Measurements from ENCODE around the gene FOXN4. TPM values are rescaled to one million over a fixed set of nuclear protein-coding genes. Genes with fewer than 3 reads are reported as not detected.

FOXN4 gene
- total and polyA plus RNA-seq, 2 experiments from 2014 or later = not detected

DNA sequence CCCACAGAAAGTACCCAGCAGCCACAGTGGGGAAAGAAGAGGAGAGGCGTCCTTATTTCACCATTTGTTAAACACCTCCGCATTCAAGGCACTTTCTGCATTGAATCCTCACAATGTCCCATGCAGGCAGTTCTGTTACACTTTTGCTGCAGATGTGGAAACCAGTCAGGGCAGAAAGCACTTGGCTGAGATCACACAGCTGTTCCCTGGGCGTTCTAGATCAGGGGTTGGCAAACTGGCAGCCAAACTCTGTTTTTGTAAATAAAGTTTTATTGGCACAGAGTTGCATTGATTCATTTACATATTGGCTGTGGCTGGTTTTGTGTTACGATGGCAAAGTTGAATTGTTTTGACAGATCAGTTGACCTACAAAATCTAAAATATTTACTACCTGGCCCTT, 20.1 kb downstream of the FOXN4 start:
- 78 to 83% methylated on average over 4 of the region's 4 CpGs for WGBS, 2 experiments (ENCODE audit: low coverage in 1 of 2, low lambda C conversion rate in 2 of 2, missing lambda C conversion rate in 2 of 2)

DNA sequence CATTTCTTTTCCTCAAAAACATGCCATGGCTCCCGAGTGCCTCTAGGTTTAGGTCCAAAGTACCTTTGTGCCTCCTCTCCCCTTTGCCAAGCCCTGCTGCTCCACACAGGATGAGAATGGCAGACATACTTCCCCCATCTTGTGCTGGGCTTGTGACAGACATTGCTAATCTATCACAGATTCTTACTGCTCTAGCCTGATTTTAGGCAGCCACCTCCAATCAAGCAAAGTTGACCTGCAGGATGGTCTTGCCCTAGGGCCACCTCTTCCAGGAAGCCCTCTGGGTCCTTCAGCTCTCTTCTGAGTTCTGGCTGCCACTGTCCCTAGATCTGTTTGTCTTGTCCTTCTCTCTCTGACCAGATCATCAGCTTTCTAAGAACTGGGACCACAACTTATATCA, 20.5 kb downstream of the FOXN4 start:
- H3K4me2 ChIP-seq (ENCODE audit: unreplicated experiment) = no peak overlapping the region
- no peaks in the 10 kb centered on the region for H4K20me1 ChIP-seq (ENCODE audit: insufficient read depth)
- no peaks in the 10 kb centered on the region for H3K9me2 ChIP-seq (ENCODE audit: insufficient read depth)
- WGBS, 2 experiments (ENCODE audit: low coverage in 1 of 2, low lambda C conversion rate in 2 of 2, missing lambda C conversion rate in 2 of 2) = 44 to 54% methylated on average over 1 of the region's 1 CpG
- in situ Hi-C loops (cut with MboI) = no loop called here
- no peak overlapping the region for H2AFZ ChIP-seq
- no peak overlapping the region for H3K4me3 ChIP-seq
- H3F3A ChIP-seq (ENCODE audit: insufficient read depth) = no peaks in the 10 kb centered on the region
- H3K9ac ChIP-seq = no peak overlapping the region
- no peaks in the 10 kb centered on the region for H3K4me1 ChIP-seq (ENCODE audit: insufficient read depth)
- DNase-seq = no peak
- no peak overlapping the region for H3K27ac ChIP-seq
- H3K36me3 ChIP-seq (ENCODE audit: low read depth) = no peaks in the 10 kb centered on the region
- H3K9me3 ChIP-seq (ENCODE audit: low read depth) = no peaks in the 10 kb centered on the region
- peaks cover 7% of the 10 kb centered on the region; the same call in 1 of the 2 replicates for H3K27me3 ChIP-seq (replicated peaks; ENCODE audit: insufficient read depth)
- TF ChIP-seq EZH2phosphoT487 (IDR thresholded peaks at IDR 0.05; ENCODE audit: insufficient read depth, low read depth) (no peak), EZH2 (IDR thresholded peaks at IDR 0.05; ENCODE audit: insufficient read depth, poor library complexity, severe bottlenecking) (no peak)
- no peaks in the 10 kb centered on the region for H3K79me2 ChIP-seq (ENCODE audit: insufficient read depth)

More for the DNA sequence above, 20.1 kb downstream of the FOXN4 start:
- Histone ChIP-seq H3K36me3 (ENCODE audit: low read depth) (no peaks in the 10 kb centered on the region), H2AFZ (no peak overlapping the region), H3K27me3 (replicated peaks; ENCODE audit: insufficient read depth) (peaks cover 7% of the 10 kb centered on the region; the same call in 1 of the 2 replicates), H4K20me1 (ENCODE audit: insufficient read depth) (no peaks in the 10 kb centered on the region), H3K9me2 (ENCODE audit: insufficient read depth) (no peaks in the 10 kb centered on the region), H3K4me3 (no peak overlapping the region), H3K4me2 (ENCODE audit: unreplicated experiment) (no peak overlapping the region), H3K27ac (no peak overlapping the region), H3F3A (ENCODE audit: insufficient read depth) (no peaks in the 10 kb centered on the region), H3K79me2 (ENCODE audit: insufficient read depth) (no peaks in the 10 kb centered on the region), H3K4me1 (ENCODE audit: insufficient read depth) (no peaks in the 10 kb centered on the region), H3K9ac (no peak overlapping the region), H3K9me3 (ENCODE audit: low read depth) (no peaks in the 10 kb centered on the region)
- no peak for TF ChIP-seq EZH2phosphoT487 (IDR thresholded peaks at IDR 0.05; ENCODE audit: insufficient read depth, low read depth)
- TF ChIP-seq EZH2 (IDR thresholded peaks at IDR 0.05; ENCODE audit: insufficient read depth, poor library complexity, severe bottlenecking) = no peak
- in situ Hi-C loops (cut with MboI) = no loop called here
- no peak for DNase-seq

DNA sequence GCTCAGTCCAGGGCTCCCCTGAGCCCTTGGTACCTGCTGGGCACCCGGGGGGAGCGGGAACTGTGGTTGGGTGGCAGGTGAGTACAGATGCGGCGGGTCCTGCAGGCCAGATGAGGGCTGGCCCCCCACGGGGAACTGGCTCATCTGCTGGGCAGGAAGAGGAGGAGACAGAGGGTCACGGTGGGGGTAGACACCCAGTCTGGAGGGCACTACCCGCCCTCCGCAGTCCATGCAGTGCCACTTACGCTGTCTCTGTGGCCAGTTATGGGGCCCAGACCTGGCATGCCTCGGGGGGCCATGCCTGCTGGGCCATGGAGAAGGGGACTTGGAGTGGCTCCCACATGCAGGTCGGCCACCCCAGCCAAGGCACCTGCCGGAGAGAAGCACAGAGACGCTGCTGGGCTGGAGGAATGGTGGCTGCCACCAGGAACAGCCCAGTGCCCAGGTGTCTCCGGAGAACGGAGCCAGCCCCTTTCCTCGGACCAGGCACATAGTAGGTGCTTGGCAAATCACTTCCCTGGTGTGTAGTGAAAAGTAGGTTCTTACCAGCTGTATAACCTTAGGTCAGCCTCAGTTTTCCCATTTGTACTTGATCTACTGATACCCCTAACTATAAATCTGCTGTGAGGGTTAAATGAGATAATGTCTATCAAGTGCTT, 21.1 kb downstream of the FOXN4 start:
- Histone ChIP-seq H3K36me3 (ENCODE audit: low read depth) (no peaks in the 10 kb centered on the region), H3F3A (ENCODE audit: insufficient read depth) (no peaks in the 10 kb centered on the region), H3K27me3 (replicated peaks; ENCODE audit: insufficient read depth) (peaks cover 7% of the 10 kb centered on the region; the same call in 1 of the 2 replicates), H3K9me3 (ENCODE audit: low read depth) (no peaks in the 10 kb centered on the region), H3K9ac (no peak overlapping the region), H3K4me1 (ENCODE audit: insufficient read depth) (no peaks in the 10 kb centered on the region), H3K4me2 (ENCODE audit: unreplicated experiment) (no peak overlapping the region), H3K27ac (no peak overlapping the region), H4K20me1 (ENCODE audit: insufficient read depth) (no peaks in the 10 kb centered on the region), H3K4me3 (no peak overlapping the region), H2AFZ (no peak overlapping the region), H3K79me2 (ENCODE audit: insufficient read depth) (no peaks in the 10 kb centered on the region), H3K9me2 (ENCODE audit: insufficient read depth) (no peaks in the 10 kb centered on the region)
- no peak for DNase-seq
- WGBS, 2 experiments (ENCODE audit: low coverage in 1 of 2, low lambda C conversion rate in 2 of 2, missing lambda C conversion rate in 2 of 2) = 68 to 69% methylated on average over 15 to 16 of the region's 16 CpGs
- in situ Hi-C loops (cut with MboI) = no loop called here
- TF ChIP-seq EZH2phosphoT487 (IDR thresholded peaks at IDR 0.05; ENCODE audit: insufficient read depth, low read depth) = no peak
- no peak for TF ChIP-seq EZH2 (IDR thresholded peaks at IDR 0.05; ENCODE audit: insufficient read depth, poor library complexity, severe bottlenecking)

DNA sequence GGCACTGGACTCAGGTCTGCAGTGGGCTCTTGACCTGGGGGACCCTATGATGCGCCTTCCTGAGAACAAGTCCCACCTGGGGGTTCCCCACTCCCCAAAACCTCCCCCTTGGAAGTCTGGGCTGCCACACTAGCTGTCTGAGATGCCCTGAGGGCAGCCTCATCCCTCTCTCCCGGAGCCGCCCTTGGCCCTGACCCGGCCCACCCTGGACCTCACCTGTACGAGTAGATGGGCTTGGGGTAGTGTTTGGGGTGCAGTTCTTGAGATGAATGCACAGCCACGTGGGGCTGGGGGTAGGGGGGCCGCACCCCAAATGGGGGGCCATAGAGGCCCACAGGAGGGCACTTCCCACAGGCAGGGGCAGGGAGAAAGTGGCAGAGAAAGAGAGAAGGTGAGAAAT, 21.9 kb downstream of the FOXN4 start:
- WGBS, 2 experiments (ENCODE audit: low coverage in 1 of 2, low lambda C conversion rate in 2 of 2, missing lambda C conversion rate in 2 of 2) = 67 to 70% methylated on average over 7 of the region's 7 CpGs
- Histone ChIP-seq H3K4me3 (no peak overlapping the region), H3K36me3 (ENCODE audit: low read depth) (no peaks in the 10 kb centered on the region), H3K27ac (no peak overlapping the region), H3K9me2 (ENCODE audit: insufficient read depth) (no peaks in the 10 kb centered on the region), H3K27me3 (replicated peaks; ENCODE audit: insufficient read depth) (peaks cover 7% of the 10 kb centered on the region; the same call in 1 of the 2 replicates), H4K20me1 (ENCODE audit: insufficient read depth) (no peaks in the 10 kb centered on the region), H3K79me2 (ENCODE audit: insufficient read depth) (no peaks in the 10 kb centered on the region), H3K4me2 (ENCODE audit: unreplicated experiment) (no peak overlapping the region), H3F3A (ENCODE audit: insufficient read depth) (no peaks in the 10 kb centered on the region), H2AFZ (no peak overlapping the region), H3K9me3 (ENCODE audit: low read depth) (no peaks in the 10 kb centered on the region), H3K9ac (no peak overlapping the region), H3K4me1 (ENCODE audit: insufficient read depth) (no peaks in the 10 kb centered on the region)
- in situ Hi-C loops (cut with MboI) = no loop called here
- DNase-seq = no peak
- no peak for TF ChIP-seq EZH2 (IDR thresholded peaks at IDR 0.05; ENCODE audit: insufficient read depth, poor library complexity, severe bottlenecking)
- TF ChIP-seq EZH2phosphoT487 (IDR thresholded peaks at IDR 0.05; ENCODE audit: insufficient read depth, low read depth) = no peak

All from GM23248 (cell line).